ENCODE measurements around the gene COL23A1.
"Not testable (repeated sequence)": the region's sequence is repeated elsewhere in the genome, so short reads cannot be mapped to it uniquely, and the experiment has no call there.

COL23A1 gene

GRCh38 chr5:178232124-178232919 is 357.9 kb downstream of the COL23A1 start, which contains the start of gene PHYKPL:
Gene PHYKPL (minus strand): TSS chr5:178232802. CDS start chr5:178232550, 252 bp downstream.
- peak; percentile 64 for DNase-seq

GRCh38 chr5:178231539-178232123 is 358.6 kb downstream of the COL23A1 start:
- DNase-seq: no peak

- DNase-seq: no peak
These were observed 359.2 kb downstream of the COL23A1 start for GRCh38 chr5:178230879-178231538.

GRCh38 chr5:178229861-178230260 is 360.3 kb downstream of the COL23A1 start:
- no peak for DNase-seq

GRCh38 chr5:178229111-178229510 is 361.1 kb downstream of the COL23A1 start:
- not testable (repeated sequence) for DNase-seq

- DNase-seq: no peak
These were observed 361.6 kb downstream of the COL23A1 start for GRCh38 chr5:178228609-178229008.

- DNase-seq: no peak
These were observed 362.3 kb downstream of the COL23A1 start for GRCh38 chr5:178227929-178228328.

- DNase-seq: no peak
These were observed 363.0 kb downstream of the COL23A1 start for GRCh38 chr5:178227138-178227659.

- DNase-seq: no peak
These were observed 365.0 kb downstream of the COL23A1 start for GRCh38 chr5:178225174-178225573.

- DNase-seq: no peak
These were observed 365.8 kb downstream of the COL23A1 start for GRCh38 chr5:178224403-178224802.

- no peak for DNase-seq
These were observed 366.3 kb downstream of the COL23A1 start for GRCh38 chr5:178223828-178224335.

- no peak for DNase-seq
These were observed 366.9 kb downstream of the COL23A1 start for GRCh38 chr5:178223196-178223773.

- DNase-seq: no peak
These were observed 367.9 kb downstream of the COL23A1 start for GRCh38 chr5:178222292-178222691.

GRCh38 chr5:178221853-178222252 is 368.3 kb downstream of the COL23A1 start:
- no peak for DNase-seq

GRCh38 chr5:178221282-178221681 is 368.9 kb downstream of the COL23A1 start:
- DNase-seq: no peak

GRCh38 chr5:178218827-178219226 is 371.4 kb downstream of the COL23A1 start:
- DNase-seq: no peak

- DNase-seq: no peak
These were observed 371.9 kb downstream of the COL23A1 start for GRCh38 chr5:178218237-178218776.

- DNase-seq: no peak
These were observed 373.4 kb downstream of the COL23A1 start for GRCh38 chr5:178216779-178217178.

- no peak for DNase-seq
These were observed 374.1 kb downstream of the COL23A1 start for GRCh38 chr5:178216088-178216534.

- DNase-seq: no peak
These were observed 374.8 kb downstream of the COL23A1 start for GRCh38 chr5:178215280-178216002.

- DNase-seq: no peak
These were observed 375.9 kb downstream of the COL23A1 start for GRCh38 chr5:178214160-178214803.
